Jurkat, Clone E6-1 (cell line): ENCODE data around the gene RAB11FIP4.
"Not testable (repeated sequence)": the region's sequence is repeated elsewhere in the genome, so short reads cannot be mapped to it uniquely, and the experiment has no call there.

Experiments
- DNase-seq: peaks from one replicate; pipeline ENCODE4 v3.0.0-alpha.2; 2011; ENCODE audit warnings: low read depth, low spot score
- H3K4me3 ChIP-seq: 2 replicates; pipeline ENCODE4 v1.5.1; 2011; ENCODE audit warnings: mild to moderate bottlenecking, low read length, control low read depth, moderate library complexity

Gene RAB11FIP4

GRCh38 chr17:31425282-31426040 is 34.0 kb downstream of the RAB11FIP4 start:
- no peak for DNase-seq
- H3K4me3 ChIP-seq: no peak overlapping the region

- H3K4me3 ChIP-seq: no peak overlapping the region
- no peak for DNase-seq
Measured at GRCh38 chr17:31427684-31428083, 36.2 kb downstream of the RAB11FIP4 start.

- no peak for DNase-seq
- H3K4me3 ChIP-seq: no peak overlapping the region
Measured at GRCh38 chr17:31428111-31428510, 36.6 kb downstream of the RAB11FIP4 start.

- DNase-seq: no peak
- H3K4me3 ChIP-seq: no peak overlapping the region
Measured at GRCh38 chr17:31428512-31428911, 37.0 kb downstream of the RAB11FIP4 start.

GRCh38 chr17:31431098-31431851 is 39.8 kb downstream of the RAB11FIP4 start:
- no peak for DNase-seq
- no peak overlapping the region for H3K4me3 ChIP-seq

- H3K4me3 ChIP-seq: no peak overlapping the region
- no peak for DNase-seq
Measured at GRCh38 chr17:31431852-31432658, 40.6 kb downstream of the RAB11FIP4 start.

- peak overlapping the region; percentile 24 for H3K4me3 ChIP-seq
- peak; percentile 92 for DNase-seq
Measured at GRCh38 chr17:31433091-31433790, 41.8 kb downstream of the RAB11FIP4 start.

GRCh38 chr17:31433811-31434726 is 42.6 kb downstream of the RAB11FIP4 start:
- H3K4me3 ChIP-seq: peak overlapping the region; percentile 24; the same call in 1 of the 2 replicates
- no peak for DNase-seq

GRCh38 chr17:31434727-31435050 is 43.2 kb downstream of the RAB11FIP4 start:
- no peak for DNase-seq
- H3K4me3 ChIP-seq: no peak overlapping the region

- no peak overlapping the region for H3K4me3 ChIP-seq
- DNase-seq: no peak
Measured at GRCh38 chr17:31435581-31435980, 44.1 kb downstream of the RAB11FIP4 start.

GRCh38 chr17:31437720-31438400 is 46.4 kb downstream of the RAB11FIP4 start:
- H3K4me3 ChIP-seq: no peak overlapping the region
- DNase-seq: no peak

- DNase-seq: no peak
- H3K4me3 ChIP-seq: no peak overlapping the region
Measured at GRCh38 chr17:31439716-31440115, 48.2 kb downstream of the RAB11FIP4 start.

GRCh38 chr17:31442276-31442675 is 50.8 kb downstream of the RAB11FIP4 start:
- DNase-seq: no peak
- no peak overlapping the region for H3K4me3 ChIP-seq

- H3K4me3 ChIP-seq: not testable (repeated sequence)
Measured at GRCh38 chr17:31442856-31443255, 51.4 kb downstream of the RAB11FIP4 start.

GRCh38 chr17:31443386-31443785 is 51.9 kb downstream of the RAB11FIP4 start:
- no peak for DNase-seq
- no peak overlapping the region for H3K4me3 ChIP-seq

More at GRCh38 chr17:31442856-31443255, 51.4 kb downstream of the RAB11FIP4 start:
- DNase-seq: not testable (repeated sequence)

- no peak overlapping the region for H3K4me3 ChIP-seq
Measured at GRCh38 chr17:31444026-31444425, 52.6 kb downstream of the RAB11FIP4 start.

GRCh38 chr17:31446195-31446967 is 54.9 kb downstream of the RAB11FIP4 start:
- H3K4me3 ChIP-seq: no peak overlapping the region
- DNase-seq: no peak

More at GRCh38 chr17:31444026-31444425, 52.6 kb downstream of the RAB11FIP4 start:
- DNase-seq: no peak
